Epidermal melanocyte (primary cell): ENCODE results near the gene ADK.
"Not testable (repeated sequence)": the region's sequence is repeated elsewhere in the genome, so short reads cannot be mapped to it uniquely, and the experiment has no call there.

Source experiments
- DNase-seq: peaks from one replicate; pipeline ENCODE4 v3.0.0; 2011; ENCODE audit warnings: low spot score; ENCODE audit not compliant: insufficient read length

The ADK gene

DNA sequence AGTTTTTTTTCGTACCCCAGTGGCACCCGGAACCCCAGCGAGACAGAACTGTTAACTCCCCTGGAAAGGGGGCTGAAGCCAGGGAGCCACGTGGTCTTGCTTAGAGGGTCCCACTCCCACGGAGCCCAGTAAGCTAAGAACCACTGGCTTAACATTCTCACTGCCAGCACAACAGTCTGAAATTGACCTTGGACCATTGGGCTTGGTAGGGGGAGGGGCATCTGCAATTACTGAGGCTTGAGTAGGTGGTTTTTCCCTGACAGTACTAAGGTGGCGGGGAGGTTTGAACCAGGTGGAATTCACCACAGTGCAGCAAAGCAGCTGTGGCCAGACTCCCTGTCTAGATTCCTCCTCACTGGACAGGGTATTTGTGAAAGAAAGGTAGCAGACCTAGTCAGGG lies 196.5 kb downstream of the ADK start:
- no peak for DNase-seq

DNA sequence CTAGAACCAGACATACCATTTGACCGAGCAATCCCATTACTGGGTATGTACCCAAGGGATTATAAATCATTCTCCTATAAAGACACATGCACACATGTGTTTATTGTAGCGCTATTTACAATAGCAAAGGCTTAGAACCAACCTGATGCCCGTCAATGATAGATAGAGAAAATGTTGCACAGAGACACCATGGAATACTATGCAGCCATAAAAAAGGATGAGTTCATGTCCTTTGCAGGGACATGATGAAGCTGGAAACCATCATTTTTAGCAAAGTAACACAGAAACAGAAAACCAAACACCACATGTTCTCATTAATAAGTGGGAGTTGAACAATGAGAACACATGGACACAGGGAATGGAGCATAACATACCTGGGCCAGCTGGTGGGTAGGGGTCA lies 202.0 kb downstream of the ADK start:
- DNase-seq, result not testable (repeated sequence)

DNA sequence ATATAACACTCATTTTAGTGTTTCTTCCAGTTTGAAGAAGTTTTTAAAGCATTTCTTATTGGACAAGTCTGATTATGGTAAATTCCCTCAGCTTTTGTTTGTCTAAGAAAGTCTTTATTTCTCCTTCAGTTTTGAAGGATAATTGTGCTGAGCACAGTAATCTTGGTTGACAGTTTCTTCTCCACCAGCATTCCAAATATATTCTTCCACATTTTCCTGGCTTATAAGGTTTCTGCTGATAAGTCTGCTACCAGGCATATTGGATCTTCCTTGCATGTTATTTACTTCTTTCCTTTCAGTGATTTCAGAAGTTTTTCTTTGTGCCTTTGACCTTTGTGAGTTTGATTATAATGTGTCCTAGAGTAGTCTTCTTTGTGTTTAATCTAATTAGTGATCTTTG lies 210.7 kb downstream of the ADK start:
- no peak for DNase-seq

DNA sequence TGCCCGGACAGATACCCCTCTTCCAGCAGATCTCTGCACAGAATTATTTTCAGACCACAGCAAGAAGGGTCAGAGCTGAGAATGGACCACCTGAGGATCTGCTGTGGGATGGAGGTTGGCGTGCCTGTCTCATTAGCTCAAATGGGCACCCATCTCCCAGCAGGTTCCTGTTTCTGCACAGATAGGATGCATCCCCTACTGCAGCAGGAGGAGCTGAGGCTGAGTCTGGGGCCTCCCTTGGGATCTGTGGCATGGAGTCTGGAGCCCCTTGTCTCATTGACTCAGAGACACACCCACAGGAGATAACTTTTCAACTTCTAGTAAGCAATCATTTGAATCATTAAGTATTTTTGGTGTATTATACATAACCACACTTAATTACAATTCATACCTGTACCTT lies 212.7 kb downstream of the ADK start:
- DNase-seq, result no peak

DNA sequence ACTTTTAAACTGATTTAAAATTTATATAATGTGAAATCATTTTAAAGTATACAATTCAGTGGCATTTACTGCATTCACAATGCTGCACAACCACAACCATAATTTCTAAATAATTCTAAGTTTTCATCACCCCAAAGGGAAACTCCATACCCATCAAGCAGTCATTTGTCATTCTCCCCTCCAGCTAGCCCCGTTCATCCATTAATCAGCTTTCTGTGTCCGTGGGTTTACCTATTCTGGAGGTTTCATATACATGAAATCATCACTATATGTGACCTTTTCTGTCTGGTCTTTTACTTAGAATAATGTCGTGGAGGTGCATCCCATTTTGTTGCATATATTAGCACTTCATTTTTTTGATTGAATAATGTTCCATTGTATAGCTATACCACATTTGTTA lies 214.1 kb downstream of the ADK start:
- no peak for DNase-seq

GRCh38 chr10:74371696-74372095 lies 220.7 kb downstream of the ADK start:
- DNase-seq, result no peak

DNA sequence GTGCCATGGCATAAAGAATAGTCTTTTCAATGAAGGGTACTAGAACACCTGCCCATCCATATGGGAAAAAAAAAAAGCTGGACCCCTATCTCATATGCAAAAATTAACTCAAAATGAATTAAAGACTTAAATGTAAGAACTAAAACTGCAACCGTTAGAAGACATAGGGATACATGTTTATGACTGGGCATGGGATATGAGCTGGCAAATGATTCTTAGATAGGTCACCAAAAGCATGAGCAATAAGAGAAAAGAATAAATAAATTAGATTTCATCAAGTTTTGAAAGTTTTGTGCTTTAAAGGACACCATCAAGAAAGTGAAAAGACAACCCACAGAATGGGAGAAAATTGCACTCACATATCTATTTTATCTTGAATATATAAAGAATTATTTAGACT lies 222.0 kb downstream of the ADK start:
- no peak for DNase-seq

DNA sequence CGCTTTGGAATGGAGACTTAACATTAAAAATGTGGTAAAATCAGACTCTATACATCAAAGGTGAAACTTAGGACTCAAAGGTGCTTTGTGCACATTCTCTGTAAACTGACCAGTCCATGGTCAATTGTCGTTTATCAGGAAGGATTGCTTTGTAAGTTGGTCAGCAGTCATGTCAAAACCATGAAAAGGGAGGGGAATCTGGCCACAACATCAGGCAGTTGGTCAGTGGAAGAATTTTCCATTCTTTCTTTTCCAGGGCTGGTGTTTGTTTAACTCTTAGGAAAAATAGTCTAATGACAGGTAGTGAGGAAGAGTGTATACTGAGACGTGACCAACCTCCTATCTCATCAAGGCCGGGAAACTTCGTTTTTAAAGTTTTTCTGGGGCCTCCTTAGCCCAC lies 226.5 kb downstream of the ADK start:
- no peak for DNase-seq

- DNase-seq, result no peak
Observed at GRCh38 chr10:74379474-74379873, 228.5 kb downstream of the ADK start.

DNA sequence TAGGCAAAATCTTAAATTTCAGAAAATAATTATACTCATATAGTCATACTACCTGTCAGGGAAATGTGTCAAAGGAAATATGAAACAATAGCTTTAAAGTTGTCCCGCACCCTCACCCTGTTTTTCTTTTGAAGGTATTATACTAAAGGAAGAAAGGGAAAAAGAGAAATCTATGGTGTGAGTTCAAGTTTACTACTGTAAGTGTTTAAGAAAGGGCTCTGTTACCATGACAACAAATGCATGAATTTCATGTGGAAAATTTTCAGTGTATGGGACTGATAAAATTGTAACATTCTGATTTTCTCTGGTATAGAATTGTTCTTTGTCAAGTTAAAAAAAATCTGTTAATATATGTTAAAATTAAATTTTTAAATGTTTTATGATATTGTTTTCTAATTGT lies 229.8 kb downstream of the ADK start:
- no peak for DNase-seq

DNA sequence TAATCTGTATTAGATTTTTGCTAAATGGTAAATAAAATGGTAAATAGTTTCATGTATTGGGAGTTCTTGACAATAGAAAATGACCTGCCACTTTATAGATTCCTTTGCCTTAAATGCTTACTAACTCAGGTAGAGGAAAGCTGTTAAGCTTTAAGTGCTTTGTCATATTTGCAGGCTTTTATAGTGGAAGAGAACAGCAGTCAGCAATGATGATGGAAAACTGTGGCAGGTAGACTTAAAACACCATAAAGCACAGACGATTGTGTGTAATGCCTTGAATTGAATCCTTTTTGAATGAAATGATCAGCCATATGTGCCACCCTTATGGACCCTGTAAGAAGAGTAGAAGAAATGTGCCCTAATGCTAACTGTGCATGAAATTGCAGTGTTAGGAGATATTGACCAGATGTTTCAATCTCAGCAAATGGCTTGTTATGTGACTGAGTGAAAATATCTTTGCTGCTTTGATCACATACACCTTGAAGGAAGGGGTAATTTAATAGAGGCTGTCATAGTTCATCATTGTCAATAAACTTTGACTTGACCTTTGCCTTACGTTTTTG lies 230.4 kb downstream of the ADK start:
- no peak for DNase-seq

DNA sequence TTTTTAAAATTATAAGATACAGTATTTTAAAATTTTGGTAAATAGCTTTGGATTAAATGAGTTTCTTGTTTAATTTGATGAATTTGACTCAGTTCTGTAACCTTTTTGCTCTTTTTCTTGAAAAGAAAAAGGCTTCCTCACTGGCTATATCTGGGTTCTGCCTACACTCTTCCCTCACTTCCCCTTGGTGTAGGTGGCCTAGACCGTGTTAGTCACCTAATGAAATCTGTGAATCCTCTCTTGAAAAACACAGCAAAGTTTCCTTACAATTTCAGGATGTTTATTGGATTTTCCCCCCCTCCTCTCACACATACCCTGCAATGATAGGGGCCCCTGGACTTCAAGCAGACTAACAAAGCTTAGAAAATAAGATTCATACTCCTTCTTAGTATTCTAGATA lies 231.6 kb downstream of the ADK start:
- DNase-seq, result no peak

GRCh38 chr10:74383642-74384041 lies 232.6 kb downstream of the ADK start:
- DNase-seq, result no peak

DNA sequence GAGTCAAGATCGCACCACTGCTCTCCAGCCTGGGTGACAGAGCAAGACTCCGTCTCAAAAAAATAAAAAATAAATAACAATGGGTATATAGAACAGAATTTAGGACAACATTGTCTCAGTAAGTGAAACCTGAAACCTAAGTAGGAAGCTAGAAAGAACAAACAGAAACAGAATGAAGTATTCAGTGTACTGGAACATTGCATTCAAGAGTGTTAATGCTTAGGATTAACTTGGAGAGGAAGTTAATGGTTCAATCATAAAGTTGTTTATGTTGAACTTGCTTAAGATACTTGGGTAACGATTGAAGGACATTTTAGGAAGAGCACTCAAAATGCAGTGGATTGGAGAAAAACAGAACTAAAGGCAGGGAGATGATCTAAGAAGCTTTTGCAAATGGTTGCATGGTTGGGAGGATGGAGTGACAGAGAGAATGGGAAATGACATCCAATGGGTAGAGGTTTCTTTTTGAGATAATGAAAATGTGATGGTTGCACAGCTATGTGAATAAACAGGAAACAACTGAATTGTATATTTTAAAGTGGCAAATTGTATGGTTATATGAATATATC lies 233.7 kb downstream of the ADK start:
- no peak for DNase-seq

DNA sequence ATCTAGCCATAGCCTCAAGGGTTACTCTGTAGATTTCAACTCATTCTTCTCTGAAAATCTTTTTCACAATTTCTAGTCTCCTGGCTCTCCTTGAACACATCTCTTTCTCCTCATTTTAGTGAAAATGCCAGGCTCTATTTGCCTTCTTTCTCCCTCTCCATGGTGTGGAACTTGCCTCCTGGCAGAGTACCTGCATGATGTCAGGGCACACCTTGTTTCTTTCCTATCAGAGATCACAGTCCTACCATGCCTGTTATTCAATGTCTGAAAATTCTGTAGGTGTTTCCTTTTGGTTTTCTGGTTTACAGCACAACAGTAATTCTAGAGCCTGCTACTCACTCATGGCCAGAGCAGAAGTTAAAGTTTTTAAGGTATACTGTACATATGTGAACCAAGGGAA lies 237.8 kb downstream of the ADK start:
- no peak for DNase-seq

GRCh38 chr10:74391786-74392185 lies 240.8 kb downstream of the ADK start:
- DNase-seq, result no peak

- no peak for DNase-seq
Observed at GRCh38 chr10:74394416-74394969, 243.5 kb downstream of the ADK start.

- DNase-seq, result no peak
Observed at GRCh38 chr10:74400186-74400585, 249.2 kb downstream of the ADK start.

DNA sequence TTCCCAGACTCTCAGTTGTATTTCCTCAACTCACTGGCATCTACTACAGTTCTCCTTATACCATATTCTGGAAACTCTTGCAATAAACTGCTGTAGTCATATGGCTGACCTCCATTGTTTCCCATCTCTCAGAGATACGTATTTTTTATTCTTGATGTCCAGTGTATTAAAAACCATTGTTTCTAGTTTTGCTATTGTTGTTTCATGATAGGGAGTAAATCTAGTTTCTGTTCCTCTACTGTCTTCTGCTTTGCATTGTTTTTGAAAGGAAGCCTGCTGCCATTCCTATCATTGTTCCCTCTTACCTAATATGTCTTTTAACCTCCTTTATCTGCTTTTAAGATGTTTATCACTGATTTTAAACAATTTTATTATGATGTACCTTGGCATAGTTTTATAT lies 255.0 kb downstream of the ADK start:
- DNase-seq, result no peak

- DNase-seq, result no peak
Observed at GRCh38 chr10:74415146-74415839, 264.3 kb downstream of the ADK start.

DNA sequence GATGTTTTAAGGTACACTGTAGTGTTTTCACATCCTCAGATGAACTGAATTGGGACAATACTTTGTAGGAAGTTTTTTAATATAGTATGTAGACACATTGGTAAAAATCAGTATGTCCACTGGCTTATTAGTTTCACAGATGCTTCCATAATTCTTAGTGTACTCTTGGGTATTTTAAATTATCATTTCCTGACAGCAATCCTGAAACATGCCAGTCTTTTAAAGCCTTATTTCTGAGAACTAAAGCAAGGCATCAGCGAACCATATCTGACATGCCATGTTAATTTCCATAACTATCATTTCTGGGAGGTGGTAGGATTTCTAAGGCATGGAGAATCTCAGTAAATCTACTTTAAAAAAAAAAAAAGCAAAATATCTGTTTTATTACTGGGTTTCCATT lies 266.4 kb downstream of the ADK start:
- no peak for DNase-seq

GRCh38 chr10:74418285-74418872 lies 267.4 kb downstream of the ADK start:
- DNase-seq, result no peak
